CD14-positive monocyte (primary cell): Measurements from ENCODE around the gene CMYA5. TPM values are rescaled to one million over a fixed set of nuclear protein-coding genes. Genes with fewer than 3 reads are reported as not detected.

Experiments used
- DNase-seq, 3 donors: peaks; one replicate each; pipeline ENCODE4 v3.0.0-alpha.2; 2011 to 2022
- H2AFZ ChIP-seq: 2 replicates; pipeline ENCODE4 v1.6.0; 2012; ENCODE audit warnings: mild to moderate bottlenecking, low read depth, low read length, inconsistent platforms; ENCODE audit not compliant: insufficient read depth, poor library complexity, severe bottlenecking
- H3K27ac ChIP-seq, 2 donors: 1 replicate in 1 of 2; 2 replicates in 1 of 2; pipeline ENCODE4 v1.5.1; 2012 to 2013; ENCODE audit warnings: low read length in 2 of 2, control low read depth in 1 of 2, inconsistent platforms in 1 of 2, low read depth in 1 of 2, mild to moderate bottlenecking in 1 of 2
- H3K27me3 ChIP-seq, 2 donors: one replicate each; pipeline versions ENCODE4 v1.6.0 to v1.6.1; 2011 to 2013; ENCODE audit warnings: low read length in 2 of 2; ENCODE audit not compliant: control insufficient read depth in 2 of 2, insufficient read depth in 2 of 2
- H3K36me3 ChIP-seq, 2 donors: replicated peaks in 1 of 2; 1 replicate in 1 of 2; 2 replicates in 1 of 2; pipeline versions ENCODE4 v1.5.1 to v1.6.1; 2012 to 2013; ENCODE audit warnings: low read length in 2 of 2, control low read depth in 1 of 2, inconsistent platforms in 1 of 2, mild to moderate bottlenecking in 1 of 2; ENCODE audit not compliant: insufficient read depth in 2 of 2, control insufficient read depth in 1 of 2
- H3K4me1 ChIP-seq, 2 donors: 1 replicate in 1 of 2; 2 replicates in 1 of 2; pipeline versions ENCODE4 v1.5.1 to v1.6.1; 2012 to 2013; ENCODE audit warnings: low read length in 2 of 2, control low read depth in 1 of 2, inconsistent platforms in 1 of 2, mild to moderate bottlenecking in 1 of 2, moderate library complexity in 1 of 2; ENCODE audit not compliant: insufficient read depth in 2 of 2, control insufficient read depth in 1 of 2
- H3K4me2 ChIP-seq: replicated peaks from 2 replicates; pipeline ENCODE3; 2012; ENCODE audit warnings: low read length, moderate library complexity, mild to moderate bottlenecking; ENCODE audit not compliant: poor library complexity, severe bottlenecking; ENCODE audit errors: extremely low read depth
- H3K4me3 ChIP-seq, 3 experiments: fragments of 200-600 bp in 1 of 3; sonication (generic) in 1 of 3; replicated peaks in 1 of 3; 1 replicate in 2 of 3; 2 replicates in 1 of 3; pipeline ENCODE4 v1.5.1; 2011 to 2013; ENCODE audit warnings: low read length in 3 of 3, mild to moderate bottlenecking in 3 of 3, control low read depth in 2 of 3, low read depth in 2 of 3, inconsistent platforms in 1 of 3, moderate library complexity in 1 of 3
- H3K79me2 ChIP-seq: 2 replicates; pipeline ENCODE4 v1.6.0; 2012; ENCODE audit warnings: mild to moderate bottlenecking, control low read depth, inconsistent platforms, low read length, moderate library complexity; ENCODE audit not compliant: insufficient read depth
- H3K9ac ChIP-seq: 2 replicates; pipeline ENCODE4 v1.6.0; 2017; ENCODE audit warnings: low read length, mild to moderate bottlenecking; ENCODE audit not compliant: insufficient read depth, poor library complexity, severe bottlenecking
- H3K9me3 ChIP-seq, 2 donors: replicated peaks in 1 of 2; 1 replicate in 1 of 2; 2 replicates in 1 of 2; pipeline versions ENCODE4 v1.5.1 to v1.6.1; 2012 to 2013; ENCODE audit warnings: low read length in 2 of 2, control low read depth in 1 of 2; ENCODE audit not compliant: control insufficient read depth in 1 of 2, insufficient read depth in 1 of 2
- H4K20me1 ChIP-seq: 2 replicates; pipeline ENCODE4 v1.6.0; 2012; ENCODE audit warnings: mild to moderate bottlenecking, low read length, control low read depth, moderate library complexity; ENCODE audit not compliant: insufficient read depth
- H3K27ac Mint-ChIP-seq, 7 donors: one replicate each; pipeline ENCODE4 v1.8.0; 2020; ENCODE audit warnings: mild to moderate bottlenecking in 7 of 7, mixed read lengths in 7 of 7, moderate library complexity in 6 of 7, inconsistent platforms in 2 of 7
- H3K27me3 Mint-ChIP-seq, 3 donors: one replicate each; pipeline ENCODE4 v1.8.0; 2021 to 2022; ENCODE audit warnings: low read depth in 3 of 3, mild to moderate bottlenecking in 3 of 3, mixed read lengths in 3 of 3, moderate library complexity in 3 of 3, inconsistent platforms in 1 of 3
- H3K36me3 Mint-ChIP-seq, 2 donors: one replicate each; pipeline ENCODE4 v1.8.0; 2020; ENCODE audit warnings: mixed read lengths in 2 of 2, inconsistent platforms in 1 of 2, mild to moderate bottlenecking in 1 of 2
- H3K4me1 Mint-ChIP-seq: one replicate; pipeline ENCODE4 v1.8.0; 2020; ENCODE audit warnings: mild to moderate bottlenecking, mixed read lengths
- H3K4me3 Mint-ChIP-seq, 2 donors: one replicate each; pipeline ENCODE4 v1.8.0; 2020; ENCODE audit warnings: mild to moderate bottlenecking in 2 of 2, mixed read lengths in 2 of 2, moderate library complexity in 1 of 2
- H3K9me3 Mint-ChIP-seq, 7 donors: one replicate each; pipeline ENCODE4 v1.8.0; 2020 to 2022; ENCODE audit warnings: mixed read lengths in 7 of 7, mild to moderate bottlenecking in 6 of 7, moderate library complexity in 6 of 7, inconsistent platforms in 2 of 7
- WGBS: methylation state at CpG from one replicate; pipeline ENCODE4 v1.1.5; 2013; ENCODE audit warnings: missing lambda C conversion rate; ENCODE audit not compliant: insufficient coverage; 5-methylcytosine and 5-hydroxymethylcytosine counted together
- intact Hi-C, 2 donors: fragments of 100-400 bp; cut with micrococcal nuclease; formaldehyde crosslinking; loops; one replicate each; pipeline versions ENCODE4 v1.15.0 to v1.15.1; 2023
- polyA plus RNA-seq, 3 donors: library from polyadenylated mRNA; depleted of rRNA in 1 of 3; unstranded in 2 of 3; stranded (reverse) in 1 of 3; fragments of 300-500 nt in 2 of 3; fragments of >200 nt in 1 of 3; fragmentation: Illumina TruSeq in 2 of 3; gene quantifications; 1 replicate in 2 of 3; 2 replicates in 1 of 3; pipeline ENCODE4 v1.2.3, GENCODE V29; 2012 to 2021
- TF ChIP-seq, protein P1 (sequence below): fragments of 200-600 bp; IDR thresholded peaks from one replicate; pipeline ENCODE4 v1.8.0; 2022; ENCODE audit warnings: antibody characterized with exemption, mild to moderate bottlenecking

The CMYA5 gene
- polyA plus RNA-seq, 3 donors, result 0.01 to 0.17 TPM; not detected in 1

DNA sequence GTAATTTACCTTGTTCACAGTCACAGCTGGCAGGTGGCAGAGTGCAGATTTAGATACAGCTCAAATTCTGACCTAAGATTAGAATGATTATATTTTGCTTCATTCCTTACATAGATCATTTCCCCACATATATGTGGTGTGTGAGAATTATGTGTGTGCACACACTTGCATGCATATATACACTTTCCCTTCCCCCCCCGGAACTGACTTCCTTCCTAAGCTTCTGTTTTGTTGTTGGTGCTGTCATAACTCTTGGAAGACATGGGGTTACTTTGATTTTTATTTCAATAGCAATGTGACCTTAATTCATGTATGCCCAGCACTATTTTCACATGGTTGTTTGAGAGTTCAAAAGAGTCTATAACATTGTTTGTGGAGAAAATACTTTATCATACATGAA lies 112.8 kb downstream of the CMYA5 start:
- peaks cover 0 to 6% (median 0%) of the 10 kb centered on the region in 7 donors for H3K9me3 Mint-ChIP-seq
- Histone ChIP-seq H3K4me3 (peak overlapping the region in 1 of 3 experiments; percentile 58), H3K4me1 (peaks cover 23 to 26% of the 10 kb centered on the region in 2 donors), H3K4me2 (peak overlapping the region; percentile 36), H3K9ac (no peak overlapping the region), H3K9me3 (no peaks in the 10 kb centered on the region), H4K20me1 (no peaks in the 10 kb centered on the region), H3K27me3 (no peaks in the 10 kb centered on the region), H3K79me2 (no peaks in the 10 kb centered on the region), H3K27ac (peak overlapping the region in 1 of 2 donors; percentile 65), H3K36me3 (no peaks in the 10 kb centered on the region), H2AFZ (peak overlapping the region; percentile 22)
- H3K4me3 Mint-ChIP-seq, result no peak overlapping the region
- no CpG with 5 or more reads among the region's 1 CpG for WGBS
- H3K27me3 Mint-ChIP-seq, result no peaks in the 10 kb centered on the region
- peaks cover 0 to 2% of the 10 kb centered on the region in 2 donors for H3K36me3 Mint-ChIP-seq
- peak overlapping the region in 1 of 7 donors; percentile 52 for H3K27ac Mint-ChIP-seq
- TF ChIP-seq, protein P1, sequence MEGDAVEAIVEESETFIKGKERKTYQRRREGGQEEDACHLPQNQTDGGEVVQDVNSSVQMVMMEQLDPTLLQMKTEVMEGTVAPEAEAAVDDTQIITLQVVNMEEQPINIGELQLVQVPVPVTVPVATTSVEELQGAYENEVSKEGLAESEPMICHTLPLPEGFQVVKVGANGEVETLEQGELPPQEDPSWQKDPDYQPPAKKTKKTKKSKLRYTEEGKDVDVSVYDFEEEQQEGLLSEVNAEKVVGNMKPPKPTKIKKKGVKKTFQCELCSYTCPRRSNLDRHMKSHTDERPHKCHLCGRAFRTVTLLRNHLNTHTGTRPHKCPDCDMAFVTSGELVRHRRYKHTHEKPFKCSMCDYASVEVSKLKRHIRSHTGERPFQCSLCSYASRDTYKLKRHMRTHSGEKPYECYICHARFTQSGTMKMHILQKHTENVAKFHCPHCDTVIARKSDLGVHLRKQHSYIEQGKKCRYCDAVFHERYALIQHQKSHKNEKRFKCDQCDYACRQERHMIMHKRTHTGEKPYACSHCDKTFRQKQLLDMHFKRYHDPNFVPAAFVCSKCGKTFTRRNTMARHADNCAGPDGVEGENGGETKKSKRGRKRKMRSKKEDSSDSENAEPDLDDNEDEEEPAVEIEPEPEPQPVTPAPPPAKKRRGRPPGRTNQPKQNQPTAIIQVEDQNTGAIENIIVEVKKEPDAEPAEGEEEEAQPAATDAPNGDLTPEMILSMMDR, result no peak
- H3K4me1 Mint-ChIP-seq, result peaks cover 24% of the 10 kb centered on the region
- intact Hi-C loops, result no loop called here
- no peak for DNase-seq

DNA sequence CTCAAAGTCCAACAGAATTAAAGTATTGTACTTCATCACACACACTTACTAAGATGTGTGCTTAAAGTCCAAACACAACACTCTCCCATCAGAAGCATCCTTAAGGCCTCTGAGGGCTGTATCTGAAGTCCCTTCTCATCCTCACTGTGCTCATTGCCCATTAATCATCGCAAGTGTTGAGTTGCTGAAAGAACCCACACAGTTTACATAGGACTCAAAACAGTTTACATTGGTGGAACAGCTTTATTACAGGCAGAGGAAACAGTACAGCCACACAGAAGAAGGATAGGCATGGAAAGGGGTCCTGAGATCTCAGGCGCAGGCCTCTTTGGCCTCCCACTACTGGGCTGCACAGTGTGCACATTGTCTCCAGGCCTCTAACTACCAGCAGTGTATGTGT lies 113.4 kb downstream of the CMYA5 start:
- Histone ChIP-seq H3K9ac (no peak overlapping the region), H3K9me3 (no peaks in the 10 kb centered on the region), H2AFZ (peak overlapping the region; percentile 22), H3K4me3 (no peak overlapping the region), H3K27ac (peak overlapping the region in 1 of 2 donors; percentile 18), H3K4me2 (no peak overlapping the region), H4K20me1 (no peaks in the 10 kb centered on the region), H3K27me3 (no peaks in the 10 kb centered on the region), H3K79me2 (no peaks in the 10 kb centered on the region), H3K36me3 (no peaks in the 10 kb centered on the region), H3K4me1 (peaks cover 23 to 26% of the 10 kb centered on the region in 2 donors)
- H3K4me1 Mint-ChIP-seq, result peaks cover 24% of the 10 kb centered on the region
- H3K27ac Mint-ChIP-seq, result peak overlapping the region in 1 of 7 donors; percentile 52
- no CpG with 5 or more reads among the region's 2 CpGs for WGBS
- H3K27me3 Mint-ChIP-seq, result no peaks in the 10 kb centered on the region
- no peaks in the 10 kb centered on the region for H3K36me3 Mint-ChIP-seq
- TF ChIP-seq, protein P1, result no peak
- H3K4me3 Mint-ChIP-seq, result no peak overlapping the region
- intact Hi-C loops, result no loop called here
- DNase-seq, result no peak
- peaks cover 0 to 6% (median 0%) of the 10 kb centered on the region in 7 donors for H3K9me3 Mint-ChIP-seq
